HepG2 (cell line): ENCODE results near the gene DDX59. TPM values are rescaled to one million over a fixed set of nuclear protein-coding genes. Genes with fewer than 3 reads are reported as not detected.
A peak's percentile ranks its signal among the peaks of the same experiment; 100 is the strongest.

Experiments
- ATAC-seq: fragments of 200-7000 bp; cut with Tn5 transposase; 3 replicates; pipeline ENCODE4 v1.9.1; 2020; ENCODE audit warnings: mild to moderate bottlenecking, moderate library complexity
- BruUV-seq: library from RNA; stranded (reverse); fragments of 400-500 nt; replicated peaks from 2 replicates; lab custom pipeline; 2021; lab: Mats Ljungman, UMichigan
- CTCF ChIA-PET: fragments of 300-600 bp; formaldehyde crosslinking; extraction: SDS; loops from one replicate; lab custom pipeline; 2021; ENCODE audit warnings: low total read pairs, inconsistent platforms, low intra/inter-chr PET ratio; lab: Yijun Ruan, JAX
- POLR2A ChIA-PET: fragments of 350-600 bp; sonication (Branson Sonifier 250); formaldehyde crosslinking; loops from one replicate; lab custom pipeline; 2020; ENCODE audit warnings: antibody characterized with exemption, inconsistent platforms; lab: Yijun Ruan, JAX
- DNase-seq: peaks from one replicate; pipeline ENCODE4 v3.0.0-alpha.2; 2015; ENCODE audit warnings: low spot score
- FAIRE-seq: peaks from 3 replicates; lab custom pipeline; 2011; peaks lifted over from hg19 to GRCh38; lab: Jason Lieb, UNC
- H2AFZ ChIP-seq: one replicate; pipeline ENCODE4 v1.6.1; 2011; ENCODE audit warnings: low read length, inconsistent platforms
- H3K27ac ChIP-seq: fragments of 300-600 bp; 3 replicates; pipeline ENCODE4 v1.8.0; 2011; ENCODE audit warnings: mixed run types, mild to moderate bottlenecking, mixed read lengths, low read length, inconsistent platforms; ENCODE audit not compliant: insufficient read depth; ENCODE audit errors: extremely low read length
- H3K27me3 ChIP-seq, 2 experiments: fragments of 200-600 bp in 1 of 2; 2 replicates in 1 of 2; 3 replicates in 1 of 2; pipeline versions ENCODE4 v1.6.0 to v1.8.0; 2011; ENCODE audit warnings: low read length in 2 of 2, mild to moderate bottlenecking in 2 of 2, moderate library complexity in 2 of 2, inconsistent platforms in 1 of 2; ENCODE audit not compliant: insufficient read depth in 2 of 2, control insufficient read depth in 1 of 2
- H3K36me3 ChIP-seq, 2 experiments: fragments of 200-600 bp in 1 of 2; replicated peaks in 1 of 2; 2 replicates in 1 of 2; 3 replicates in 1 of 2; pipeline versions ENCODE4 v1.5.1 to v1.8.0; 2011; ENCODE audit warnings: low read length in 2 of 2, inconsistent platforms in 1 of 2; ENCODE audit not compliant: insufficient read depth in 2 of 2, control insufficient read depth in 1 of 2
- H3K4me1 ChIP-seq: 2 replicates; pipeline ENCODE4 v1.5.1; 2012; ENCODE audit warnings: low read length, inconsistent platforms; ENCODE audit not compliant: insufficient read depth
- H3K4me2 ChIP-seq: 2 replicates; pipeline ENCODE4 v1.6.0; 2011; ENCODE audit warnings: low read depth, low read length, inconsistent platforms
- H3K4me3 ChIP-seq, 3 experiments: fragments of 200-600 bp in 1 of 3; sonication (generic), shearing (Covaris generic) in 1 of 3; replicated peaks in 1 of 3; 2 replicates each; pipeline ENCODE4 v1.5.1; 2011 to 2016; ENCODE audit warnings: low read length in 3 of 3, inconsistent platforms in 2 of 3, low read depth in 2 of 3, mild to moderate bottlenecking in 2 of 3, control low read depth in 1 of 3, mixed read lengths in 1 of 3; ENCODE audit not compliant: insufficient read depth in 1 of 3
- H3K79me2 ChIP-seq: one replicate; pipeline ENCODE4 v1.6.1; 2011; ENCODE audit warnings: low read length, inconsistent platforms; ENCODE audit not compliant: insufficient read depth
- H3K9ac ChIP-seq: 2 replicates; pipeline ENCODE4 v1.6.0; 2011; ENCODE audit warnings: mild to moderate bottlenecking, low read depth, low read length, inconsistent platforms; ENCODE audit not compliant: insufficient read depth
- H3K9me3 ChIP-seq: 2 replicates; pipeline ENCODE4 v1.5.1; 2012; ENCODE audit warnings: mild to moderate bottlenecking, low read length
- H4K20me1 ChIP-seq: 2 replicates; pipeline ENCODE4 v1.6.0; 2011; ENCODE audit warnings: inconsistent platforms, mild to moderate bottlenecking, low read length, moderate library complexity; ENCODE audit not compliant: insufficient read depth
- CEBPB ChIP-seq: IDR thresholded peaks from 2 replicates; pipeline ENCODE4 v1.6.1; 2011; ENCODE audit warnings: low read depth, low read length, improper control_type of control experiment, borderline replicate concordance
- DNMT3B ChIP-seq: conservative IDR thresholded peaks from 2 replicates; pipeline ENCODE4 v1.6.1; 2016; ENCODE audit warnings: missing biosample characterization, control low read depth
- SALL2 ChIP-seq: sonication (generic); formaldehyde crosslinking; IDR thresholded peaks from 2 replicates; pipeline ENCODE4 v1.8.1; 2023; ENCODE audit warnings: mild to moderate bottlenecking, missing genetic modification reagents, inconsistent platforms
- SYNCRIP ChIP-seq: fragments of 200-400 bp; formaldehyde crosslinking; IDR thresholded peaks from 2 replicates; pipeline ENCODE4 v1.6.1; 2018; ENCODE audit warnings: mild to moderate bottlenecking, low read depth, low read length; ENCODE audit not compliant: insufficient read depth
- ZNF24 ChIP-seq: fragments of 450-650 bp; IDR thresholded peaks from 2 replicates; pipeline ENCODE4 v1.6.1; 2017; ENCODE audit warnings: antibody characterized with exemption, mild to moderate bottlenecking
- WGBS: methylation state at CpG from one replicate; pipeline ENCODE4 v1.1.6; 2017; ENCODE audit warnings: low lambda C conversion rate; 5-methylcytosine and 5-hydroxymethylcytosine counted together
- in situ Hi-C: cut with HindIII; loops from 2 replicates; pipeline ENCODE4 v1.10.0; 2017; ENCODE audit warnings: low pct_unique_long_range_greater_than_20kb; ENCODE audit not compliant: extremely low pct_ligation_motif_present
- intact Hi-C: fragments of 100-400 bp; cut with micrococcal nuclease; formaldehyde crosslinking; loops from one replicate; pipeline ENCODE4 v1.10.0; 2022; ENCODE audit not compliant: unreplicated experiment
- polyA plus RNA-seq, 8 experiments: library from polyadenylated mRNA; depleted of rRNA in 3 of 8; stranded (reverse) in 7 of 8; unstranded in 1 of 8; fragments of >200 nt; fragmentation: Illumina TruSeq in 4 of 8; extraction: Trizol in 4 of 8; gene quantifications; 2 replicates each; pipeline versions ENCODE4 v1.2.1 to v1.2.3, GENCODE V29; 2011 to 2016; ENCODE audit warnings: low read depth in 4 of 8, missing spikeins in 1 of 8, mixed read lengths in 1 of 8; ENCODE audit not compliant: insufficient read depth in 1 of 8
- total RNA-seq, 5 experiments: library from RNA; depleted of rRNA; stranded (reverse); fragments of >200 nt; fragmentation: Illumina TruSeq; extraction: Trizol; gene quantifications; 2 replicates each; pipeline ENCODE4 v1.2.3, GENCODE V29; 2016; ENCODE audit warnings: low read depth in 1 of 5

Gene DDX59
- total and polyA plus RNA-seq, 2 of the 13 experiments (the other 11 are each of a cell fraction or from before 2014, with no cell fraction given), result 12.1 to 14.8 TPM

GRCh38 chr1:200674838-200675587, 5.3 kb upstream of the DDX59 start:
- ChIA-PET POLR2A (no interaction called here), CTCF (no interaction called here)
- FAIRE-seq (no peak), ATAC-seq (no peak), DNase-seq (no peak)
- WGBS, result 52% methylated on average over 5 of the region's 5 CpGs
- TF ChIP-seq SYNCRIP (no peak), DNMT3B (CRISPR knock-in tag) (no peak), CEBPB (0 out of 2 replicates have a peak, but pooled peaks have one; percentile 2)
- Histone ChIP-seq H3K27ac (no peak overlapping the region), H3K36me3 (no peaks in the 10 kb centered on the region), H3K9me3 (no peaks in the 10 kb centered on the region), H4K20me1 (no peaks in the 10 kb centered on the region), H3K79me2 (no peaks in the 10 kb centered on the region), H3K4me1 (peaks cover 10% of the 10 kb centered on the region), H3K27me3 (no peaks in the 10 kb centered on the region), H2AFZ (no peak overlapping the region), H3K4me3 (no peak overlapping the region), H3K9ac (no peak overlapping the region), H3K4me2 (no peak overlapping the region)
- no TSS peak for BruUV-seq
- in situ Hi-C loops, result no loop called here
- intact Hi-C loops, result no loop called here

DNA sequence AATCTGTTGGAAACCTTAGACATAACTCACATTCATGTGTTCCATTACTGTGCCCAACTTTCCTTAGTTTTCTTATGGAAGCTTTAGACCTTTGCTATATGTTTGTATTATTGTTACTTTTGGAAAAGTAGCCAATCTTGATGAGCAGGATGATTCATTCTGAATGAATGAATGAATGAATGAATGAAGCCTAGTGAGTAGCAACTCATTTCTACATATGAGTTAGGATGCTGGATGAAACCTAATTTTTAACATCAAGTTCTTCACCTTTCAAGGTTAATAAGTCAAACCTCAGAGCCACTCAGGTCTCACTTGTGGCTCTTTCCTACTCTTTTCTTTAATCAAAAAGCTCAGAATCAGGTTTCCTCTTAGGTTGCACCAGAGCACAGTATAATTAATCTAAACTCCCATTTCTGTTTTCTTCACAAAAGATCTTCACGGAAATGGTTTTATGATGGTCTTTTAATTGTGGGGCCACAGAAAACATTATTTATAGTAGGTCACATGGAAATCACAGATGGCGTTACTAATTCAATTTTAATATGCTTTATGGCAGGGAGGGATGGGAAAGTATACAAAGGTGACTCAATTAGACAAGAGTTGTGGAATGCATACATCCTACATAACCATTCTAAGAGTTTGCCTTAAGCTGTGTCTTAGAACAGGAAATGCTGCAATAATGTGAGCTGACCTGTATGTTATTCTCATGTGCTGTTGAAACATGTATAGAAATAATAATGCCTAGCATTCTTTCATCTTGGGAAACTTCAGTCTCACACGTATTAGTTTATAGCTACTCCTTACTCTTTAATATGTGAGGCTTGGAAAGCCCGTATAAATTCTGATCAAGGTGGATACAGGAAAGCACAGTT, 4.5 kb upstream of the DDX59 start:
- no TSS peak for BruUV-seq

More for the DNA sequence above, 4.5 kb upstream of the DDX59 start:
- DNase-seq (no peak), FAIRE-seq (no peak), ATAC-seq (no peak)
- no peaks in the 10 kb centered on the region for H3K36me3 ChIP-seq
- ChIA-PET POLR2A (no interaction called here), CTCF (no interaction called here)
- H3K9me3 ChIP-seq, result no peaks in the 10 kb centered on the region
- H4K20me1 ChIP-seq, result no peaks in the 10 kb centered on the region
- no peaks in the 10 kb centered on the region for H3K27me3 ChIP-seq
- H3K4me1 ChIP-seq, result peaks cover 10% of the 10 kb centered on the region
- H2AFZ ChIP-seq, result no peak overlapping the region
- in situ Hi-C loops, result no loop called here
- H3K79me2 ChIP-seq, result no peaks in the 10 kb centered on the region
- intact Hi-C loops, result no loop called here
- WGBS, result 67% methylated on average over 4 of the region's 4 CpGs
- H3K4me2 ChIP-seq, result no peak overlapping the region
- H3K4me3 ChIP-seq, result no peak overlapping the region
- no peak overlapping the region for H3K9ac ChIP-seq
- no peak overlapping the region for H3K27ac ChIP-seq
- TF ChIP-seq ZNF24 (0 out of 2 replicates have a peak, but pooled peaks have one; percentile 22), SALL2 (CRISPR knock-in tag) (no peak)
